VCaP (cell line): Measurements from ENCODE around the gene CASP4.
"Not testable (repeated sequence)": the region's sequence is repeated elsewhere in the genome, so short reads cannot be mapped to it uniquely, and the experiment has no call there.

Source experiments
- H3K27ac ChIP-seq: fragments of 450-650 bp; 2 replicates; pipeline ENCODE4 v1.5.1; 2017
- CTCF ChIP-seq: fragments of 450-650 bp; conservative IDR thresholded peaks from 2 replicates; pipeline ENCODE4 v1.5.1; 2017; ENCODE audit warnings: mild to moderate bottlenecking, moderate library complexity

CASP4 gene

GRCh38 chr11:104997288-104997687, 28.9 kb upstream of the CASP4 start:
- H3K27ac ChIP-seq: no peak overlapping the region
- peak; percentile 67 for TF ChIP-seq CTCF

GRCh38 chr11:104995001-104995408, 26.6 kb upstream of the CASP4 start:
- no peak overlapping the region for H3K27ac ChIP-seq
- TF ChIP-seq CTCF: no peak

- no peak overlapping the region for H3K27ac ChIP-seq
- TF ChIP-seq CTCF: no peak
Observed at GRCh38 chr11:104992781-104993180, 24.4 kb upstream of the CASP4 start.

GRCh38 chr11:104991994-104992393, 23.6 kb upstream of the CASP4 start:
- no peak overlapping the region for H3K27ac ChIP-seq
- TF ChIP-seq CTCF: no peak

GRCh38 chr11:104984808-104985207, 16.4 kb upstream of the CASP4 start:
- TF ChIP-seq CTCF: no peak
- H3K27ac ChIP-seq: no peak overlapping the region

GRCh38 chr11:104979839-104980238, 11.5 kb upstream of the CASP4 start:
- no peak for TF ChIP-seq CTCF
- H3K27ac ChIP-seq: no peak overlapping the region

- no peak for TF ChIP-seq CTCF
- H3K27ac ChIP-seq: no peak overlapping the region
Observed at GRCh38 chr11:104973616-104974015, 5.2 kb upstream of the CASP4 start.

- not testable (repeated sequence) for H3K27ac ChIP-seq
Observed at GRCh38 chr11:104972924-104973323, 4.5 kb upstream of the CASP4 start.
